ENCODE data around the gene MAPRE3.

DNA sequence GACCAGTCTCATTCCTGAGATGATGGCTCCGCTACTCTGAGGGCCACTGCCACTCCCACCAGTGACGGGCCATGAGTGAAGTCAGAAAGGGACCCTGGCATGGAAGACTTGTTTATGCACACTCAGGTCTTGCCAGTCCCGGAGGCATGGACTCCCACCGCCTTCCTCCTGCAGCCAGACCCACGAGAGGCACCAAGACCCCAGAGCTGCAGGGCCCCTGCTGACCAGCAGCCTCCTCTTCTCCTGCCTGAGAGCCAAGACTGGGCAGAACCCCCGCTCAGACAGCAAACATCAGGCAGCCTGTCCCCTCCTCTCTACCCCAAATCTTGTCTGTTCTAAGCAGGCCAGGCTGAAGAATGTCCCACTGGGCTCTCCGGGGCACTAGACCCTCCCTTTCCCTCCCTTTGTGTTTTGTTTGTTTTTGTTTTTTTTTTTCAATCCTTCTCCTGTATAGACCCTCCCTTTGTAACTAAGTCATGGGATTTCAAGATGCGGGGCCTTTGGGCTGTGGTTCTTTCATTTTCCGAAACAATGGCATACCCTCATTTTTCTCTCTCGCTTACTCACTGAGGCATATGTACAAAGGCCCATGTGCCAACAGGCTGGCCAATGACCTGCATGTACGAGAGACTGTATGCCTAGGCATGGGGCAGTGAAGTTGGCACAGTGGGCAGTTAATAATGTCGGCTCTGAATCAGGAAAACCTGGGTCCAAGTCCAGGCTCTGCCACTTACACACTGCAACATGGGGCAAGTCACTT, 24.3 kb upstream of the MAPRE3 start:
- TF ChIP-seq GATA2 (IDR thresholded peaks at IDR 0.05; ENCODE audit: low read depth, low read length) (no peak), GATA3 (IDR thresholded peaks at IDR 0.05; ENCODE audit: low read depth, low read length) (no peak)
